K562 (cell line): Measurements from ENCODE around the gene LTA4H. TPM values are rescaled to one million over a fixed set of nuclear protein-coding genes. Genes with fewer than 3 reads are reported as not detected.
A peak's percentile ranks its signal among the peaks of the same experiment; 100 is the strongest.

Experiments used
- ARID3B ChIP-seq: fragments of 250-450 bp; sonication (Bioruptor Pico); IDR thresholded peaks from 2 replicates; pipeline ENCODE4 v1.4.0; 2020; ENCODE audit warnings: borderline replicate concordance
- CBX3 ChIP-seq, 2 experiments: IDR thresholded peaks; 1 replicate in 1 of 2; 2 replicates in 1 of 2; pipeline ENCODE4 v1.6.1; 2012; ENCODE audit warnings: inconsistent platforms in 2 of 2, low read length in 2 of 2, borderline replicate concordance in 1 of 2, control low read depth in 1 of 2
- CEBPB ChIP-seq: fragments of 450-650 bp; IDR thresholded peaks from 2 replicates; pipeline ENCODE4 v1.6.1; 2016; ENCODE audit warnings: missing genetic modification characterization, missing compliant biosample characterization
- GABPB1 ChIP-seq: sonication (generic); formaldehyde crosslinking; IDR thresholded peaks from 2 replicates; pipeline ENCODE4 v1.8.0; 2022; ENCODE audit warnings: mild to moderate bottlenecking, missing genetic modification reagents
- GMEB1 ChIP-seq: fragments of 250-450 bp; sonication (Bioruptor Pico); IDR thresholded peaks from 2 replicates; pipeline ENCODE4 v1.4.0; 2020; ENCODE audit warnings: mild to moderate bottlenecking
- HNRNPLL ChIP-seq: fragments of 200-400 bp; formaldehyde crosslinking; IDR thresholded peaks from 2 replicates; pipeline ENCODE4 v1.6.1; 2017; ENCODE audit warnings: low read length, low read depth, mild to moderate bottlenecking; ENCODE audit not compliant: poor library complexity, severe bottlenecking
- IFI16 ChIP-seq: fragments of 250-450 bp; sonication (Bioruptor Pico); IDR thresholded peaks from 2 replicates; pipeline ENCODE4 v2.1.2; 2022; ENCODE audit warnings: mild to moderate bottlenecking, inconsistent platforms
- KAT2B ChIP-seq: IDR thresholded peaks from one replicate; pipeline ENCODE4 v1.6.1; 2012; ENCODE audit warnings: low read depth, mild to moderate bottlenecking, control low read depth, inconsistent platforms, low read length, moderate library complexity
- POLR2AphosphoS5 ChIP-seq: IDR thresholded peaks from 2 replicates; pipeline ENCODE4 v1.6.1; 2011; ENCODE audit warnings: mild to moderate bottlenecking, low read depth, low read length, moderate library complexity; ENCODE audit not compliant: control insufficient read depth, insufficient read depth
- PTBP1 ChIP-seq: fragments of 200-400 bp; formaldehyde crosslinking; IDR thresholded peaks from 2 replicates; pipeline ENCODE4 v1.6.1; 2017; ENCODE audit warnings: low read depth, low read length
- RHOXF2B ChIP-seq: fragments of 250-450 bp; sonication (Bioruptor Pico); conservative IDR thresholded peaks from 2 replicates; pipeline ENCODE4 v1.5.1; 2021
- SAP30 ChIP-seq: fragments of 200-600 bp; sonication (generic); IDR thresholded peaks from 2 replicates; pipeline ENCODE4 v1.6.1; 2012; ENCODE audit warnings: borderline replicate concordance, low read depth, mild to moderate bottlenecking, moderate library complexity, low read length, control low read depth, inconsistent platforms; ENCODE audit not compliant: insufficient read depth, poor library complexity, severe bottlenecking
- SIN3B ChIP-seq: fragments of 450-650 bp; IDR thresholded peaks from 2 replicates; pipeline ENCODE4 v1.6.1; 2017; ENCODE audit warnings: low read depth, mild to moderate bottlenecking, moderate library complexity
- SNAPC5 ChIP-seq: fragments of 250-450 bp; sonication (Bioruptor Pico); IDR thresholded peaks from 2 replicates; pipeline ENCODE4 v1.8.0; 2021; ENCODE audit warnings: moderate library complexity, mild to moderate bottlenecking, inconsistent platforms
- THRAP3 ChIP-seq: fragments of 450-650 bp; IDR thresholded peaks from 2 replicates; pipeline ENCODE4 v1.6.1; 2016; ENCODE audit warnings: mild to moderate bottlenecking, inconsistent platforms, borderline replicate concordance
- ZBED1 ChIP-seq: IDR thresholded peaks from 2 replicates; pipeline ENCODE4 v1.6.1; 2014
- ZBTB1 ChIP-seq: sonication (generic); formaldehyde crosslinking; IDR thresholded peaks from 2 replicates; pipeline ENCODE4 v1.8.1; 2023; ENCODE audit warnings: missing genetic modification reagents, low read depth, mild to moderate bottlenecking, borderline replicate concordance
- ZNF12 ChIP-seq: sonication (generic); formaldehyde crosslinking; IDR thresholded peaks from 2 replicates; pipeline ENCODE4 v1.4.0; 2020; ENCODE audit warnings: mild to moderate bottlenecking, missing genetic modification reagents
- ZNF146 ChIP-seq: IDR thresholded peaks from one replicate; pipeline ENCODE4 v1.6.1; 2018; ENCODE audit warnings: missing compliant biosample characterization; ENCODE audit not compliant: unreplicated experiment
- ZNF175 ChIP-seq: fragments of 200-800 bp; sonication (Bioruptor generic); IDR thresholded peaks from 2 replicates; pipeline ENCODE4 v1.6.1; 2016; ENCODE audit warnings: low read depth, mild to moderate bottlenecking, missing genetic modification characterization, missing compliant biosample characterization
- ZNF384 ChIP-seq: IDR thresholded peaks from 2 replicates; pipeline ENCODE4 v1.6.1; 2012; ENCODE audit warnings: low read depth, low read length, improper control_type of control experiment
- ZNF398 ChIP-seq: fragments of 250-450 bp; sonication (Bioruptor Pico); IDR thresholded peaks from 2 replicates; pipeline ENCODE4 v1.8.0; 2021; ENCODE audit warnings: moderate library complexity, mild to moderate bottlenecking, inconsistent platforms
- ZSCAN29 ChIP-seq: fragments of 450-650 bp; IDR thresholded peaks from 2 replicates; pipeline ENCODE4 v1.6.1; 2017
- polyA plus RNA-seq, 8 experiments: library from polyadenylated mRNA; depleted of rRNA in 4 of 8; stranded (reverse) in 5 of 8; unstranded in 3 of 8; fragments of >200 nt; fragmentation: Nextera tagmentation in 2 of 8; fragmentation: Illumina TruSeq in 1 of 8; extraction: Ambion mirVana in 2 of 8; extraction: Trizol in 1 of 8; gene quantifications; 2 replicates each; pipeline versions ENCODE4 v1.2.1 to v1.2.3, GENCODE V29; 2011 to 2014; ENCODE audit warnings: inconsistent platforms in 1 of 8, missing spikeins in 1 of 8
- total RNA-seq, 7 experiments: library from RNA; depleted of rRNA in 6 of 7; stranded (reverse); fragments of >200 nt in 6 of 7; fragmentation: Illumina TruSeq in 2 of 7; extraction: Trizol in 2 of 7; gene quantifications; 2 replicates each; pipeline versions ENCODE4 v1.2.1 to v1.2.3, GENCODE V29; 2011 to 2021; ENCODE audit warnings: low replicate concordance in 1 of 7

Gene LTA4H
- total and polyA plus RNA-seq, 9 of the 15 experiments (the other 6 are each of a cell fraction or from before 2014, with no cell fraction given), result 25.2 to 58.1 (median 40.5) TPM

GRCh38 chr12:96035283-96036236 is at the start of gene LTA4H (continued):
- TF ChIP-seq SAP30, result peak; percentile 13
- TF ChIP-seq ZSCAN29, result peak; percentile 70; the same call in 1 of the 2 replicates
- TF ChIP-seq ZNF146 (CRISPR knock-in tag), result no peak
- no peak for TF ChIP-seq KAT2B
- no peak for TF ChIP-seq POLR2AphosphoS5
- no peak for TF ChIP-seq SNAPC5 (CRISPR knock-in tag)
- TF ChIP-seq ZNF398, result no peak
- no peak for TF ChIP-seq ARID3B
- TF ChIP-seq SIN3B, result no peak
- TF ChIP-seq ZNF12 (CRISPR knock-in tag), result no peak
- 0 out of 2 replicates have a peak, but pooled peaks have one; percentile 29 for TF ChIP-seq ZBTB1 (CRISPR knock-in tag)
- TF ChIP-seq ZNF384, result no peak
- no peak for TF ChIP-seq RHOXF2B (CRISPR knock-in tag)
- 0 out of 2 replicates have a peak, but pooled peaks have one; percentile 60 for TF ChIP-seq ZNF175 (CRISPR knock-in tag)
- TF ChIP-seq CEBPB, result no peak
- no peak for TF ChIP-seq CBX3 (IDR thresholded peaks at IDR 0.05; ENCODE audit: borderline replicate concordance in 1 of 2, low read length in 2 of 2)
- TF ChIP-seq IFI16 (CRISPR knock-in tag), result no peak
- no peak for TF ChIP-seq ZBED1
- peak; percentile 74 for TF ChIP-seq GABPB1 (CRISPR knock-in tag)
- no peak for TF ChIP-seq THRAP3
- no peak for TF ChIP-seq GMEB1 (CRISPR knock-in tag)
- TF ChIP-seq HNRNPLL, result peak; percentile 23
- no peak for TF ChIP-seq PTBP1
